IMR-90 (cell line): ENCODE measurements around the gene IRAK2. TPM values are rescaled to one million over a fixed set of nuclear protein-coding genes. Genes with fewer than 3 reads are reported as not detected.

ENCODE experiments used
- ATAC-seq: fragments of 200-7000 bp; cut with Tn5 transposase; 2 replicates; pipeline ENCODE4 v1.9.1; 2020; ENCODE audit warnings: low read depth, mild to moderate bottlenecking, moderate library complexity
- BruUV-seq: library from RNA; stranded (reverse); fragments of 400-500 nt; replicated peaks from 2 replicates; lab custom pipeline; 2021; lab: Mats Ljungman, UMichigan
- CTCF ChIA-PET: fragments of 300-600 bp; formaldehyde crosslinking; extraction: SDS; loops from one replicate; lab custom pipeline; 2021; ENCODE audit warnings: antibody characterized with exemption; lab: Yijun Ruan, JAX
- POLR2A ChIA-PET: fragments of 300-600 bp; sonication (Branson Sonifier 250); formaldehyde crosslinking; loops from one replicate; lab custom pipeline; 2022; ENCODE audit warnings: antibody characterized with exemption; ENCODE audit not compliant: unreplicated experiment; lab: Charles Lee
- DNase-seq: peaks from one replicate; pipeline ENCODE4 v3.0.0; 2013
- H2AFZ ChIP-seq: replicated peaks from 2 replicates; pipeline ENCODE3; 2013; ENCODE audit warnings: low read length, mild to moderate bottlenecking; ENCODE audit not compliant: poor library complexity
- H2AK5ac ChIP-seq: 2 replicates; pipeline ENCODE4 v1.6.1; 2013; ENCODE audit warnings: low read depth, low read length, inconsistent platforms
- H2AK9ac ChIP-seq: replicated peaks from 2 replicates; pipeline ENCODE3; 2013; ENCODE audit warnings: mild to moderate bottlenecking, low read depth, low read length, moderate library complexity; ENCODE audit not compliant: poor library complexity
- H2BK120ac ChIP-seq: 2 replicates; pipeline ENCODE4 v1.6.1; 2013; ENCODE audit warnings: low read depth, low read length, inconsistent platforms
- H2BK15ac ChIP-seq: 3 replicates; pipeline ENCODE4 v1.6.1; 2013; ENCODE audit warnings: low read depth, low read length, inconsistent platforms
- H2BK20ac ChIP-seq: 2 replicates; pipeline ENCODE4 v1.6.1; 2013; ENCODE audit warnings: low read depth, mild to moderate bottlenecking, inconsistent platforms, low read length, moderate library complexity
- H2BK5ac ChIP-seq: 2 replicates; pipeline ENCODE4 v1.6.1; 2013; ENCODE audit warnings: mild to moderate bottlenecking, low read depth, low read length, inconsistent platforms; ENCODE audit not compliant: poor library complexity, severe bottlenecking
- H3K14ac ChIP-seq: replicated peaks from 2 replicates; pipeline ENCODE4 v1.6.1; 2013; ENCODE audit warnings: low read depth, low read length, inconsistent platforms
- H3K18ac ChIP-seq: 2 replicates; pipeline ENCODE4 v1.6.1; 2013; ENCODE audit warnings: low read depth, low read length, control low read depth
- H3K23ac ChIP-seq: 2 replicates; pipeline ENCODE4 v1.6.1; 2013; ENCODE audit warnings: low read depth, low read length, inconsistent platforms
- H3K27ac ChIP-seq: 2 replicates; pipeline ENCODE4 v1.5.1; 2013; ENCODE audit warnings: mild to moderate bottlenecking, control low read depth, low read length; ENCODE audit not compliant: insufficient read depth
- H3K27me3 ChIP-seq: 2 replicates; pipeline ENCODE4 v1.6.1; 2013; ENCODE audit warnings: low read length; ENCODE audit not compliant: control insufficient read depth, insufficient read depth
- H3K36me3 ChIP-seq: 2 replicates; pipeline ENCODE4 v1.6.1; 2013; ENCODE audit warnings: low read length, mixed read lengths; ENCODE audit not compliant: control insufficient read depth, insufficient read depth
- H3K4ac ChIP-seq: 2 replicates; pipeline ENCODE4 v1.6.1; 2013; ENCODE audit warnings: low read depth, low read length, inconsistent platforms
- H3K4me1 ChIP-seq: 2 replicates; pipeline ENCODE4 v1.6.1; 2013; ENCODE audit warnings: low read length, mixed read lengths; ENCODE audit not compliant: control insufficient read depth, insufficient read depth
- H3K4me2 ChIP-seq: 2 replicates; pipeline ENCODE4 v1.6.1; 2013; ENCODE audit warnings: low read depth, mild to moderate bottlenecking, control low read depth, low read length, moderate library complexity
- H3K4me3 ChIP-seq: 2 replicates; pipeline ENCODE4 v1.5.1; 2013; ENCODE audit warnings: low read depth, mild to moderate bottlenecking, control low read depth, low read length, moderate library complexity; ENCODE audit not compliant: insufficient read depth
- H3K56ac ChIP-seq: 2 replicates; pipeline ENCODE4 v1.6.1; 2013; ENCODE audit warnings: low read length, inconsistent platforms; ENCODE audit not compliant: insufficient read depth; ENCODE audit errors: extremely low read depth
- H3K79me1 ChIP-seq, 2 experiments: 2 replicates each; pipeline ENCODE4 v1.6.1; 2013; ENCODE audit warnings: low read length in 2 of 2, inconsistent platforms in 1 of 2, low read depth in 1 of 2
- H3K9ac ChIP-seq: 2 replicates; pipeline ENCODE4 v1.6.1; 2013; ENCODE audit warnings: low read depth, low read length, control low read depth
- H3K9me1 ChIP-seq: 2 replicates; pipeline ENCODE4 v1.6.1; 2013; ENCODE audit warnings: low read length, inconsistent platforms; ENCODE audit not compliant: insufficient read depth
- H3K9me3 ChIP-seq: 2 replicates; pipeline ENCODE4 v1.6.1; 2013; ENCODE audit warnings: low read length; ENCODE audit not compliant: control insufficient read depth, insufficient read depth
- H4K20me1 ChIP-seq: 2 replicates; pipeline ENCODE4 v1.6.1; 2013; ENCODE audit warnings: low read length, inconsistent platforms; ENCODE audit not compliant: insufficient read depth
- H4K5ac ChIP-seq: 2 replicates; pipeline ENCODE4 v1.6.1; 2013; ENCODE audit warnings: mild to moderate bottlenecking, low read depth, low read length, control low read depth
- H4K8ac ChIP-seq, 2 experiments: 2 replicates each; pipeline ENCODE4 v1.6.1; 2013; ENCODE audit warnings: low read depth in 2 of 2, low read length in 2 of 2, control low read depth in 1 of 2, inconsistent platforms in 1 of 2
- H4K91ac ChIP-seq: 2 replicates; pipeline ENCODE4 v1.6.1; 2013; ENCODE audit warnings: low read depth, low read length, inconsistent platforms; ENCODE audit not compliant: insufficient read depth
- CTCF ChIP-seq: conservative IDR thresholded peaks from 2 replicates; pipeline ENCODE4 v1.5.1; 2012; ENCODE audit warnings: mild to moderate bottlenecking, low read depth, low read length, improper control_type of control experiment
- FOS ChIP-seq: fragments of 150-350 bp; IDR thresholded peaks from 2 replicates; pipeline ENCODE4 v1.6.1; 2016; ENCODE audit warnings: low read depth, low read length
- MAFK ChIP-seq: IDR thresholded peaks from 2 replicates; pipeline ENCODE4 v1.6.1; 2012; ENCODE audit warnings: low read depth, low read length, improper control_type of control experiment
- MAZ ChIP-seq: IDR thresholded peaks from 2 replicates; pipeline ENCODE4 v1.6.1; 2012; ENCODE audit warnings: low read depth, mild to moderate bottlenecking, low read length, improper control_type of control experiment, moderate library complexity, borderline replicate concordance
- MXI1 ChIP-seq: IDR thresholded peaks from 2 replicates; pipeline ENCODE4 v1.6.1; 2012; ENCODE audit warnings: low read depth, mild to moderate bottlenecking, low read length, moderate library complexity, borderline replicate concordance
- RCOR1 ChIP-seq: IDR thresholded peaks from 2 replicates; pipeline ENCODE4 v1.6.1; 2012; ENCODE audit warnings: mild to moderate bottlenecking, low read length, improper control_type of control experiment; ENCODE audit not compliant: insufficient replicate concordance
- RFX5 ChIP-seq: IDR thresholded peaks from 2 replicates; pipeline ENCODE4 v1.8.0; 2012; ENCODE audit warnings: low read depth, mild to moderate bottlenecking, low read length, moderate library complexity
- SMC3 ChIP-seq: fragments of 150-350 bp; IDR thresholded peaks from 2 replicates; pipeline ENCODE4 v1.6.1; 2016; ENCODE audit warnings: low read depth, mild to moderate bottlenecking, antibody characterized with exemption, low read length, moderate library complexity
- WGBS, 2 experiments: methylation state at CpG; one replicate each; pipeline versions ENCODE4 v1.1.5 to v1.1.7; 2013; ENCODE audit warnings: missing lambda C conversion rate in 2 of 2; ENCODE audit not compliant: insufficient read length in 1 of 2; ENCODE audit errors: extremely low coverage in 2 of 2; 5-methylcytosine and 5-hydroxymethylcytosine counted together
- dilution Hi-C: fragments of 300-500 bp; cut with HindIII; formaldehyde crosslinking; loops from one replicate; pipeline ENCODE4 v1.14.3; 2018; ENCODE audit warnings: low sequenced_read_pairs; ENCODE audit not compliant: unreplicated experiment
- in situ Hi-C: fragments of 300-500 bp; cut with MboI; formaldehyde crosslinking; loops from 3 replicates; pipeline ENCODE4 v1.14.3; 2019; ENCODE audit warnings: low sequenced_read_pairs, inconsistent platforms, mixed read lengths
- intact Hi-C: fragments of 100-400 bp; cut with micrococcal nuclease; formaldehyde crosslinking; loops from 2 replicates; pipeline ENCODE4 v1.10.0; 2022
- polyA plus RNA-seq, 3 experiments: library from polyadenylated mRNA; depleted of rRNA; stranded (reverse); fragments of >200 nt; gene quantifications; 2 replicates each; pipeline ENCODE4 v1.2.3, GENCODE V29; 2012; ENCODE audit warnings: low replicate concordance in 1 of 3
- total RNA-seq: library from RNA; depleted of rRNA; stranded (reverse); fragments of >200 nt; gene quantifications from 2 replicates; pipeline ENCODE4 v1.2.3, GENCODE V29; 2012
- TF ChIP-seq, protein P1 (sequence below): fragments of 150-350 bp; IDR thresholded peaks from 2 replicates; pipeline ENCODE4 v1.6.1; 2016; ENCODE audit warnings: low read depth, mild to moderate bottlenecking, low read length, moderate library complexity, borderline replicate concordance

Gene IRAK2
- total and polyA plus RNA-seq, 2 of the 4 experiments (the other 2 are of a cell fraction): 6.9 to 8.1 TPM

GRCh38 chr3:10145685-10146084 lies 19.0 kb upstream of the IRAK2 start:
- H3K23ac ChIP-seq: no peak overlapping the region
- no peak overlapping the region for H3K14ac ChIP-seq
- no peak overlapping the region for H3K18ac ChIP-seq
- TF ChIP-seq RCOR1 (no peak), RFX5 (no peak), FOS (no peak), CTCF (no peak), MXI1 (no peak), MAFK (no peak), SMC3 (no peak), MAZ (no peak)
- TF ChIP-seq, protein P1, sequence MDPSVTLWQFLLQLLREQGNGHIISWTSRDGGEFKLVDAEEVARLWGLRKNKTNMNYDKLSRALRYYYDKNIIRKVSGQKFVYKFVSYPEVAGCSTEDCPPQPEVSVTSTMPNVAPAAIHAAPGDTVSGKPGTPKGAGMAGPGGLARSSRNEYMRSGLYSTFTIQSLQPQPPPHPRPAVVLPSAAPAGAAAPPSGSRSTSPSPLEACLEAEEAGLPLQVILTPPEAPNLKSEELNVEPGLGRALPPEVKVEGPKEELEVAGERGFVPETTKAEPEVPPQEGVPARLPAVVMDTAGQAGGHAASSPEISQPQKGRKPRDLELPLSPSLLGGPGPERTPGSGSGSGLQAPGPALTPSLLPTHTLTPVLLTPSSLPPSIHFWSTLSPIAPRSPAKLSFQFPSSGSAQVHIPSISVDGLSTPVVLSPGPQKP: no peak
- intact Hi-C loops: loop anchor here (10.0 kb wide), 1 partner anchor 161 kb away; the partner anchor contains the start of gene EMC3
- H2BK120ac ChIP-seq: no peak overlapping the region
- dilution Hi-C loops: no loop called here
- no peak overlapping the region for H4K91ac ChIP-seq
- CTCF ChIA-PET: no interaction called here
- no TSS peak for BruUV-seq
- H3K9me3 ChIP-seq: no peaks in the 10 kb centered on the region
- POLR2A ChIA-PET: no interaction called here
- peaks cover 7% of the 10 kb centered on the region; the same call in 1 of the 2 replicates for H3K9me1 ChIP-seq
- H3K56ac ChIP-seq: no peak overlapping the region
- peaks cover 19 to 56% of the 10 kb centered on the region in 2 experiments; a peak in 3 of 4 replicates for H3K79me1 ChIP-seq
- ATAC-seq: no peak
- no peak overlapping the region for H3K4ac ChIP-seq
- H2BK5ac ChIP-seq: no peak overlapping the region
- H3K4me1 ChIP-seq: peaks cover 7% of the 10 kb centered on the region
- H2AK9ac ChIP-seq: no peak overlapping the region
- in situ Hi-C loops: no loop called here
- no peak overlapping the region for H2BK20ac ChIP-seq
- no peak overlapping the region for H4K5ac ChIP-seq
- no peak overlapping the region for H3K27ac ChIP-seq
- no peak overlapping the region for H2BK15ac ChIP-seq
- no peak overlapping the region for H2AFZ ChIP-seq
- no peak overlapping the region for H2AK5ac ChIP-seq
- no peak for DNase-seq
- no peak overlapping the region for H3K4me3 ChIP-seq
- H4K8ac ChIP-seq: no peak overlapping the region
- H3K9ac ChIP-seq: no peak overlapping the region
- peaks cover 39% of the 10 kb centered on the region for H4K20me1 ChIP-seq
- H3K36me3 ChIP-seq: peaks cover 33% of the 10 kb centered on the region
- no peaks in the 10 kb centered on the region for H3K27me3 ChIP-seq
- WGBS, 2 experiments: no CpG with 5 or more reads among the region's 4 CpGs
- H3K4me2 ChIP-seq: peak overlapping the region; percentile 14; the same call in 1 of the 2 replicates
